Activated CD4-positive, alpha-beta T cell treated with anti-CD3 and anti-CD28 coated beads for 48 hours (primary cell): ENCODE data around the gene SFXN5.
A peak's percentile ranks its signal among the peaks of the same experiment; 100 is the strongest.

Experiments used
- DNase-seq: peaks from one replicate; pipeline ENCODE4 v3.0.0-alpha.2; 2020

Gene SFXN5

DNA sequence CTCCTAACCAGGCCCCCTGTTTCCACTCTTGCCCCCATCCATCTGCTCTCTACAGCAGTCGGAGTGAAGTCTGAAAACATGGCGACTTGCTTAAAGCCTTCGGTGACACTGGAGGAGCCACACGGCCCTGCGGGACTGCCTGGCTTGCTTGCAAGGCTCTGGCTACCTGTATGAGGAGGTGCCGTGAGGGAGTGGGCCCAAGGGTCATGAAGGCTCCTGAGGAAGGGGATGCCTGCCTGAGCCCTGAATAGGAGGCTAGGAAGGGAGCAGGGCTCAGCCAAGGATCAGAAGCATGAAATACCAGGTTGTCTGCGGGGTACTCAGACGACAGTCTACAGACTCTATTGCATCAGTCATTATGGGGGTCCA is 78.8 kb downstream of the SFXN5 start:
- DNase-seq, result no peak

DNA sequence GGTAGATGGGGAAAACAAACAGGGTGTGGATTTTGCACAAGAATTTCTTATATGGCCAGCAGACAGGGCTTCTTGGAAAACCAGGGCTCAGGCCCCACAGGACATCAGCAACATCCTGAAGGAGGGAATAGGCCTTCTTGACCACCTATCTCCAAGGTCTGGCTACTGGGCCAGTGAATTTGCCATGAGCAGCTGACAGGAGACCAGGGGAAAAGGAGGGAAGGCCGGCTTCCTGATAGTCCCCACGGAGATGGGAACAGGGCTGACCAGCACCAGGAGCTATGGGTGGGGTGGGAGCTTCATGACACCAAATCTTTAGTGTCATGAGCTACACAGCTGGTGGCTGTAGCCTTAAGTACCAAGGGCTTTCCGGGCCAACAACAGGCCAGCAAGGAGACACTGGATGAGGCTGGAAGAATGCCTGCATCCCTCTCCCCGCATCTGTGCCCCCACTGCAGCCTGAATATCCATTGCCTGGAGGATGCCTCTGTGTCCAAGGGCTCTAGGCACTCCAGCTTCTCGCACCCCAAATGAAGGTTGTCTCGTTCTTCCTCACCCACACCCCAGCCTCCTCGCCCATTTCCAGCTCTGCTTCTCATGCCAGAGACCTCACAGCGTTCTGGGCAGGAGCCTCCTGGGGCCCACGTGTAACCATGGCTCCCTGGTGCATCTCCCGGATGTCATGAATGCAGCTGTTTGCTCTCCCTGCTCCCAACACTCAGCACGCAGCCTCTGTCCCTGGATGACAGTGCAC is 79.4 kb downstream of the SFXN5 start:
- DNase-seq, result no peak

DNA sequence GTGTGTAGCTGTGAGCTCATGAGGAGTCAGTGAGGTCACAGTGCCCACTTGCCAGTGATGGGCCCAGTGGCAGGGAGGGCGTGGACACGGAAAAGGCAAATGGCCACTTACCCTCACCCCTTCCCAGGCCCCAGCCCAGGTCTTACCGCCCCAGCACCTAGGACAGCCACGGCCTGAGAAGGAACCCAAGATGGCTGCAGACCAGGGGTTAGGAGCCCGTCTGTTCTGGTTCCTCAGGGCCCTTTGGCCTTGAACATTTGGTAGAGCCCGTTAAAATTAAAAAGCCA is 80.1 kb downstream of the SFXN5 start:
- no peak for DNase-seq

DNA sequence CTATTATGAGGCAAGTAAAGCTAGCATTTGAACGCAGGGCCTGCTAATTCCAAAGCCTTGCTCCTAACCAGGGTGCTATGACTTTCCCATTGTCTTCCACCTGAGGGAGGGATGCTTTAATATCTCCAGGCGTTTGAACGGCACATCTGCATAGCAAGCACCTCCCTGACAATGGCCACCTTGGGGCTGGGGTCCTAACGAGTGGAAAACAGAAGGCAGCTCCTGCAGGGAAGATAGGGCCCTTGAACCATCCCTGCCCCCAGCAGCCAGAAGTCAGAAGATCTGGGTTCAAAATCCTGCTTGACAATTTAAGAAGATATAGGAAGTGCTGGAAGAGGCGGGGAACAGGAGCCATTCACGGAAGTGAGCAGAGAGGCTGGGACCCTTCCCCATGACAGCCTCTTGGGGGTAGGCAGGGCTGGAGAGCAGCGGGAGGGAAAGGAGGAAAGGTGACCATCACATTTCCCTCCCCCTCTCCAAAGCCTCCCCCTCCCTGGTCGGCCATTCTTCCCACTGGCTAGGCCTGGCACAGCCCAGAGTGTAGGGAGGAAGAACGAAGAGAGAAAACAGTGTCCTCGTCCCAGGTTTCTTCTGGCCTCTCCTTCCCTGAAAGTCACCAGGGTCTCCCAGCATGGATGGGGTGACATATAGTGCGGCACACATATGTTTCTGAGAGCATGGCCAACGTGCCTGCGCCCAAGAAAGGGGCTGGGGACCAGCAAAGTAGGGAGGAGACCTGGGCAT is 80.6 kb downstream of the SFXN5 start:
- DNase-seq, result no peak

DNA sequence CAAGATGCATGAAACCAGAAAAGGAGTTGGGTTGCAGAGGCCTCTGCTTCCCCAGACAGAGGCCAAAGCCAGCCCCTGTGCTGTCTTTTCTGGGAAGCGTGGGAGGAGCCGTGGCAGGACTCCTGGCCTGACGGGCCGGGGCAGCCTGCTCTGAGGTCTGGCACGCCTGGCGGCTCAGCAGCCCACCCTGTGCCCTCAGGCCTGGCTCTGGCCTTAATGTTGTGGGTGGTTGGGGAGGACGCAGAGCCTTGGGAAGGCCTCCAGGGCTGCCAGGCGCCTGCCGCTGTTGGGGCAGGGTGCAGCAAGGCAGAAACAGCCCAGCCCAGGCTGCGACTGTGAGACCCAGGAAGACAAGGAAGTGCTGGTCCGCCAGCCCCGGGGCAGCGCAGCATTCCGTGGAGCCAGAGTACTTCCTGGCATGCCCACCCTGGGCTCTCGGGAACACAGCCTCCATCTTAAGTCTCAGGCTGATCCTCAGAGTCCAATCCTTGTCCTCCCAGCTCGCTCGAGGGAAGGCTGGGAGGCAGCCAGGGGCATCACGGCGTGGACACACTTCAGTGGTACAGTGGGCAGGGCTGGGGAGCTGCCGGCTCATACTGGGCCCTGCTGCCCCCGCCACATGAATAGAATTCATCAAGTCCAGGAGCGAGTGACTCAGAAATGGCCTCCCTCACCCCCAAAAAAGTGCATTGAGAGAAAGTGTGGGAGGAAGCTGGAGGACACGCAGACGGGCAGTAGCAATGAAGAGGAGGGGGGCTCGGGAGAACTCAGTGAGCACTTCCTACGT is 81.5 kb downstream of the SFXN5 start:
- DNase-seq, result no peak

DNA sequence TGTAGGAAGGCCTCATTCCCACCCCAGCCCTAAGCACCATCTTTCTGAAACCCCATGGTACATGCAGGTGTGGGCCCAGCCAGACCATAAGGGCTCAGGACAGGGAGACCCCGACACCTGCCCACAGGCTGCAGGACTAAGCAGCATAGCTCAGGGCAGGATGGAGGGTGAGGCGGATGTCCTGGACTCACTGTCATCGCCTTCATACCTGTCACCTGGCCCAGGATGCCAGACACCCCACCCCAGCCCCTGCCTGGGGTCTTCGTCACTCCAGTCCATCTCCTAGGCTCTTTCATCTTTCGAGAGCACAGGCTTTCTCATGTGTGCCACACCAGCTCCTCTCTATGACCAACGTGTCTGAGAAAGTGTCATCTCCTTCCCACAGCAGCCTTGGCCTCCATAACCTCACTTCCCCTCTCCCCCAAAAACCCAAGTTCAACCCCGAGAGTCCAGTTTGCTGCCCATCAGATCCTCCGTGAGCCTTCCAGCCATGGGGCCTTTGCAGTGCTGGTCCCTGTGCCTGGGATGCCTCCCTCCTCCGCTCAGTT is 82.7 kb downstream of the SFXN5 start:
- no peak for DNase-seq

DNA sequence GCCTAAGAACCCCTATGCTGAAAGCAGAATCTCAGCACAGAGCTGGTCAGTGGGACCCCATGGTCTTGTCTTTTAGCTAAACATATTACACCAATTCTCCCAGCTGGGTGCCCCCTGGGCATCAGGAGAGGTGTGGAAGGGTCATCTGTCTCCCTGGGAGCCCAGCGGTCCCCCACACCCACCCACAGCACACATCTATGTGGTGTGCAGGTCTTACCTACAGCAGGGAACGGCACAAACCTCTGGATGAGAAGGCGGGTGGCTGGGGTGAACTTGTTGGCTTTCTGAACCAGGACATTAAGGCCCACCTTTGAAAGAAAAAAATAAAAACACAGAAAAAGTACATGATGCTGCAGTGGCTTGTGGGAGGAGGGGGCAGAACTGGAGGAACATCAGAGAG is 83.5 kb downstream of the SFXN5 start:
- DNase-seq, result no peak

DNA sequence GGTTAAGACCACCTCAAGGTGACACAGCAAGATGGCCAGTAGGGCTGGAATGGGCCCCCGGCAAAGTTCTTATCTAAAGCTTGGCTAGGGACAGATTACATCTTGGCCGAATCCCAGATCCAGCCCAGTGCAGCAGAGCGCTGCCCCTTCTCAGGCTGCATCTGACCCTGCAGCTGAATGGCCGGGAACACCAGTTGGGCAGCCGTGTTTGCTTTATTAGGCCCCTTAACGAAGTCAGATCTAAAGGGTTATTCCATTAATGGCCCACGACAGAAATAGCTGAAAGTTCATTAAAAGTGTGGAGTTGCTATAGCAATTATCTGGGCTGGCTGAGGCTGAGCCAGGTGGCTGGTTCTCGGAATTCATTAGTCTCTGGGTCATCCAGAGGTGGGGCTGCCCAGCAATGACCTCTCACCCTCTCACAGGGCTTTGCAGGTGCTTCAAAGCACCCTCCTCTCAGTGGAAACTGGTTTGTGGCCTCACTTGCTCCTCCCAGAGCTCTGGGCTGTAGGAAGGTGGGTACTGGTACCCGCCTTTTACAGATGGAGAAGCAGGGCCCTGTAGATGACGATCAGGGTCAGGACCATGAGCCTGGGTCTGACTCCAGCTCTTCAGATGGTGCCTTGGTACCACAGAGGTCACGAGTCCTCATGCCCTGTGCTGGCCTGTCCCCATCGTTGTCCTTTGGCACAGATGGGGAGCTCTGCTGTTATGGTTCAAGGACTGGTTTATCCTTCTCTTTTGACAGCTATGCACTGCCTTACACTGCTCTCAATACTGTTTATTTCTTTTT is 85.4 kb downstream of the SFXN5 start:
- no peak for DNase-seq

DNA sequence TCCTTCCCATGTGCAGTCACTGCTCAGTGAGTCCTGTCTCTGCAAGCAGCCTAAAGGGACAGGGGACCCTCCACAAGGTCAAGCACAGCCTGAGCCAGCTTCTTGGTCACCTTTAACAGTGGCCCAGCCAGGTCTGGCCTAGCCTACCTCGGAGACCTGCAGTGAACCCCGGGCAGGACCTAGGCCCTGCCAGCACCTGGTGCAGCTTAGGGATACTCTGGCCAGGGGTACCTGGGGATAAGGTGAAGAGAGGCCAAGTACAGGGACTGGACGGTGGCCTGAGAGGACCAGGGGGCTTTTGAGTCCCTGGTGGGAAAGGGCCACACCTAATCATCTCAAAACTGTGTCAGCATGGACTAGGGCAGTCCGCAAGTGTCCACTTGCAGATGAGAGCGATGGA is 86.4 kb downstream of the SFXN5 start:
- DNase-seq, result no peak

DNA sequence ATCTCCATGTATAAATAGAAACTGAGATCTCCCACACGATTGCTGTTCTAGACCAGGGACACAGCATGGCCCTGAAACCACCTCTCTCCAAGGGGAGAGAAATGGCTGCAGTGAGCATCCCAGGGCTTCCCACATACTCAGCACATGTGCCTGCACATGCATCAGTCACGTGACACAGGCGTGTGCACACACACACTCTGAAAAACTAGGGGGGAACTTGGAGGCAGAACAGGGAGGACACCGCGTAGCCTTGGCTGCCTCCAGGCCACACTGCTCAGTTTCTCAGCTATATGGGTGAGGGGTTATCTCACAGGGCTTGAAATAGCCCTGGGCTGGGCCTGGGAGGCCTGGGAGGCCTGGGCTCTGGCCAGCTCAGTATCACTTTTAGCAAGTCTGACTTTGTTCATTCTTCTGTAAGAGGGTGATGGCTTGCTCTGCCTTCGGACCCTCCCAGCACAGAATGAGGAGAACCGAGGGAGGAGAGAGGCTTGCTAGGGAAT is 87.3 kb downstream of the SFXN5 start:
- no peak for DNase-seq

DNA sequence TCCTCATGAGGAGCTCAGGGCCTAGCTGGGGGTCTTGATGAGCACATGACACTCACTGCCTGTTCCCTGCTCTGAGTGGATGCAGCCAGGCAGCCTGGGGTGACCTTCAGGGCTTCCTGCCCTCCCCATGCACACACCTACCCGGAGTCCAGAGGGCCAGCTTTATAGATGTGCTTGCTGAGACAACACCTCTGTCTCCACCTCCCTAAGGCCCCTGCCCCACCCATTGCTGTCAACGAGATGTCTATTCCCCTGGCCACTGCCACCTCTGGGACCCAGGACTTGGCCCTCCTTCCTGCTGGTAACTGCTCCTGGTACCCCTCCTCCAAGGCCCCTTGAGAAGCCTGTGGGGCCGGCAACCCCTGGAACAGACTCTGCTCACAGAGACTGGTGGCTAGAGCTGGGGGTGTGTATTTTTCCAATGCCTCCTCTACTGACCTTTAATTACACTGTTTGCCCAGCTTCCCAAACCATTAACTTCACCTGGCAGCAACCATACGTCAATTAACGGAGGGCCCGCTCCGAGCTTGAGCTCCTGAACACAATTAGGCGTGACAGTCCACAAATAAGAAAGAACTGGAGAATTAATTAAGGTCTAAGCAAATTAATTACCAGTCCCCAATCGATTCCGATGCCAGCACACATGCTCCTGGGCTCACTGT is 87.9 kb downstream of the SFXN5 start:
- DNase-seq, result no peak

DNA sequence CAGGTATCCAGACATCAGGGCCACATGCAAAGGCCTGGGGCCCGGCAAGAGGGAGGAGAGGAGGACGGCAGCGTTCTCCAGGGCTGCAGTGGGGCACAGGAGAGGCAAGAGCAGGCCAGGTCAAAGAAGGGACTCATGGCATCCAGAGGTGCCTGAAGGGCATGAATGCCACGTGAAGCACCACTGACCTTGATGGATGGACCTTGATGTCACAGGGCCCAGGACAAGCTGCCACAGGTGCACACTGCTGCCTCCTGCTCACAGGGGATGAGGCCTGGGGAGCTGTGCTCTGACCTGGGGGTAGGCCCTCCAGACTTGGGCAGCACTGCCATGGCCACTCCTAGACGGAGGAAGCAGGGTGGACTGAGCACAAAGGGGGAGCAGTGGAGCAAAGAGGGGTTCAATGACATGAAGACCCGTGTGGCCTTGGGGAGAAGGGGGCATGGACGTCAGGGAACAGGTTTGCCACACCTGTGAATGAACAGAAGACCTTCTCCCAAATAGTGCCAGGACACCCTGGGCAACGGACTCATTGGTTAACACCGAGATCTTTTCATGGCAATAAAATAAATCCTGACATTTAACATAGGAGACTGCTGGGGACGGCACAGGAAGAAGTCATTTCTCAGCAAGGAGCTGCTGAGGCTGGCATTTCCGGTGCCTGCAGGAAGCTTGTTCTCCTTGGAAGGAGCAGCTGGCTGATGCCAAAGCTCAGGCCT is 88.6 kb downstream of the SFXN5 start:
- DNase-seq, result no peak

DNA sequence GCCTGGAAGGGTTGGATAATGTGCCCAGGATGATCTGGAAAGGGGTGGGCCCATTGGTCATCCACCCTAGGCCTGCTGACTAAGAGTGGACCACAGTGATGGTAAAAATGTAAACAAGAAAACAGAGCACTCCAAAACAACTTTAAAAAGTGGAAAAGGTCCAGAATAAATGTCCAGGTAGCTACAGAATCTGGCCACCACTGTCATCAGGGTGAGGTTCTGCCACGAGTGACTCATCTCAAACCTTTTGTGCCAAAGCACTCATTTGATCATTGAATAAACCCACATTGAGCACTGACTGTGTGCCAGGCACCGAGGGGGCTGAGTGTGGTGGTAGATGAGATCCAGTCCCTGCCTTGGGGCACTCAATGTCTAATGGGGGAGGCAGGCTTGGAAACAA is 89.3 kb downstream of the SFXN5 start:
- DNase-seq, result no peak

DNA sequence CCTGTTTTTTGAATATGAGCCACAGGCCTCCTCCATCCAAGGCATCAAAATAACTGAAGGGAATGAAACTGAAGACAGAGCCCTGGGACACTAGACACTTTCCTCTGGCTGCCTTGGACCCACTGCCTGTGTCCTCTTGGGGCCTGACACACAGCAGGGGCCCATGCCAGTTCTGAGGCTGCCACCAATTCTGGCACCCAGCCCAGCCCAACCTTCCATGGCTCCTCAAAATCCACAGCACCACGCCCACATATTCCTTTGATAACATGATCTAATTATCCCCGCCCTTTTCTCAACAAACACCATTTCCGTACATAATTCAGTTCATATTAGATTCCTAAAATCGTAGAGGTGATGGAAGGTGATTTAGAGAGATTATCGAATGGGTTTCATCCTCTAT is 90.0 kb downstream of the SFXN5 start:
- no peak for DNase-seq

DNA sequence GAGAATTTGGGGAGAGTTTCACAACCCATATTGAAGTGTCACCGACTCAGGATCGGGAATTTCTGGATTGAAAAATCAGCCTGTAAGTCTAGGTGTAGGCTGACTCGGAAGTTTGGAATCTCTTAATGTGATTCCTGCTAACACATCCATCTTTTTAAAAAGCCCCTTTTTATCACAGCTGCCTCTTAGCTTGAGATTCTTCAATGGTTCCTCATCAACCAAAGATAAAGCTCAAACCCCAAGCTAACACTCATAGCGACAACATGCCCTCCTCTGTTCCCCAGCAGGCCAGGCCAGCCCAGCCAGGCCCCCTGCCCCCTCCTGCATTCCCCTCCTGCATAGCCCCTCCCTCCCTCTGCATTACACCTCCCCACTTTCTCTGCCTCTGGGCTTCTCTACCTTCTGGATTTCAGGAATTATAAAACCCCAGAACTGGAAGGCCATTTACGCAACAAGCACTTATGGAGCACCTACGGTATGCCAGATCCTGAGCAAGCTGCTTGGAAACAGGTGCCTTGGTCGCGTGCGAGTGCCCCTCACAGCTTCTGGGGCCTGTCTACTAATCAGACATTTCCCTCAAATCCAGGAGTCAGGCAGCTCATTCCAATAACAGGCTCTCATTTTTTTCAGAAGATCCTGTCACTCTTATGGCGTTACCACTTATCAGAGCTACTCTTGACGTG is 90.8 kb downstream of the SFXN5 start:
- no peak for DNase-seq

DNA sequence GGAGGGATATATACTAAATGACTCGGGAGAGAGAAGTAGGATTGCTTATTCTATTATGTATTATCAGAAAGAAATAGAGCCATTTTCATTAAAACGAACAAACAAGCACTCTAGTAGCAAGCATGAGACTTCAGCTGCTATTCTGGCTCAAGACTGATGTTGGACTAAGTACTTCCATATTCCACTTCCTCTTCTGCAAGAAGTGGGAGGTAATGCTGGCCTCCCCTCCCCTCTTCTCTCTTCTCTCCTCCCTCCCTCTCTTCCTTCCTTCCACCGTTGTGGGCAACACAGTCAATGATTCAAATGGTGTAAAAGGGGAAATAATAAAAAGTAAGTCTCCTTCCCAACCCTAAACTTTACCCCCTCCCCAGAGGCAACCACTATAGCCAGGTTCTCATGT is 91.6 kb downstream of the SFXN5 start:
- no peak for DNase-seq

DNA sequence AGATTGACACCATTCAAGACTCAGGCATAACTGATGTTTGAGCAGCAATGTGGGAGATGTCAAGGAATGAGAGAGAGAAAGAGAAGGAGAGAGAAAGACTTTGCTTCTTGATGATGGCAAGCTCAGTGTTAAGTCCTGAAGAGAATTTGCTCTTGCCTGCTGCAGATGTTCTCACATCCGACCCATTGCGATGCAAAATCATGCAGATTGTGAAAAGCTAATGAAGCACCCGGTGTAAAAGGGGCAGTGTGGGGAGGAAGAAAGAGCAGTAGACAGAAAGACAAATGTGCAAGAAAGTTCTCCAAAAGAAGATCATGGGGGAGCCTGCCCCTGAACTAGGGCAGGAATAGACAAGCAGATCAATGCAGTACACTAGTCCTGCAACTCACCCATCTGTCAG is 96.5 kb downstream of the SFXN5 start:
- DNase-seq, result no peak

DNA sequence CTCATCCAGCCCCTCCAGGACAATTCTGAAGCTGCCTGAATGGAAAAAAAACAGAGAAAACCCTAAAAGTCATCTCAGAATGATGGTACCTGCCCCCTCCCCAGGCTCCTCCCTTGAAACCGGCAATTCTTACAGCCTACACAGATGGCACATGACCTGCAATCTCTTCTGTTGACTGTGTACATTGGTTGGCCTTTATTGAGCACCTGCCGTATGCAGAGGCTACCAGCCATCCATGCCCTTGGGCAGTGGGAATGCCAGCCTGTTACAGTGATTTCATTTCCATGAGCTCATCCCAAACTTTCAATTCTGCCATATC is 97.1 kb downstream of the SFXN5 start:
- no peak for DNase-seq

DNA sequence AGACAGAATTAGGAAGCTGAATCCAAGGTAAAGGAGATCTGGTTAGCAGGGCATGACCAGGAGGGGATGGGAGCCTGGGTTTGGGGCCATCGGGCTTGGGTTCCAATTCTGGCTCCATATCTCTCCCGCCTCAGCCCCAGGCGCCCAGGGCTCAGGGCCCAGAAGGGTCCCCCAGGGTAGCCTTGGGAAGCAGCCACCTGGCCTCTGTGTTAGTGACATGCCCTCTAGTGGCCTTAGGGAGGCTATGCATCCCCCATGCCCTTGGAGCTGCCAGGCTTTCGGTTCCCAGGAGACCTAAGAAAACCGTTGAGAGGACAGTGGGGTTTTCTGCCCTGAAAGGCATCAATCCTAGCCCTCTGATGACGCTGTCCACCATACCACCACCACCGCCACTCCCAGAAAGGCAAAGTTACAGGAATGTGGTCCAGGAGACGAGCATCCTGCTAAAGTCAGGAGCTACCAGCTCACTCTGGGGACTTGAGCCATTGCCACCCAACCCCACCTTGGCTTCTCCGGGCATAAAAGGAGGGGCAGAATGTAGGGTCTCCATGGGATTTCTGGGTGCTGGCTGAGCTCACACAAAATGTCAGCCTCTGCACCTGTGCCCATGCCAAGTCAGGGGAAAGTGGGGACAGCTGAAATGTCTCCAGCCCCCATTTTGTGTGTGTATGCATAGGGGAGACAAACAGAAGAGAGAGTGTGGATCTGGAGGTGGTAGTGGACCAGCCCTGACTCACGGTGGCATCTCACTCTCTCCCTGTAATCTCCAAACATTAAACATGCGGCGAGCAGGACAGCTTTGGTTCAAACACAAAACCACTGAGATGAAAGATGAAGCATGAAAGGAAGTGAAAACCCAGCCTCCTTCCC is 97.7 kb downstream of the SFXN5 start:
- peak; percentile 59 for DNase-seq

DNA sequence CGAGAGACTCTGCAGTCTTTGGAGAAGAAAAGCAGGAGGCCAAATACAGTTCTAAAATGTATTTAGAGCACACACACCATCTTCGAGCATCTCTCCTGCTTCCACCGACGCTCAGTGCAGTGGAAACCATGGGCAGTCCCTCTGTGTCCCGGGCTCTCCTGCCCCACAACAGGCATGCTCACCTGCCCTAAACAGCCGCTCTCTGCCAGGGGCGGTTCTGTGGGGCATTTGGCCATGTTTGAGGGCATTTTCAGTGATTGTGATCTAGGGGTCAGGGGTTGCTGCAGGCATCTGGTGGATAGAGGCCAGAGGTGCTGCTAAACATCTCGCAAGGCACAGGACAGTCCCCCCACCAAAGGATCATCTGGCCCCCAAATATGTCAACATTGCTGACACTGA is 98.4 kb downstream of the SFXN5 start:
- no peak for DNase-seq
